GM10266 (cell line): Measurements from ENCODE around the gene PTPRM.

ENCODE experiments used
- DNase-seq: peaks from one replicate; pipeline ENCODE4 v3.0.0; 2012; ENCODE audit errors: extremely low spot score
- TF ChIP-seq, protein P1 (sequence below): IDR thresholded peaks from 2 replicates; pipeline ENCODE4 v1.5.1; 2012; ENCODE audit warnings: mild to moderate bottlenecking, low read depth; ENCODE audit not compliant: control insufficient read depth, insufficient read depth; ENCODE audit errors: missing control alignments

PTPRM gene

DNA sequence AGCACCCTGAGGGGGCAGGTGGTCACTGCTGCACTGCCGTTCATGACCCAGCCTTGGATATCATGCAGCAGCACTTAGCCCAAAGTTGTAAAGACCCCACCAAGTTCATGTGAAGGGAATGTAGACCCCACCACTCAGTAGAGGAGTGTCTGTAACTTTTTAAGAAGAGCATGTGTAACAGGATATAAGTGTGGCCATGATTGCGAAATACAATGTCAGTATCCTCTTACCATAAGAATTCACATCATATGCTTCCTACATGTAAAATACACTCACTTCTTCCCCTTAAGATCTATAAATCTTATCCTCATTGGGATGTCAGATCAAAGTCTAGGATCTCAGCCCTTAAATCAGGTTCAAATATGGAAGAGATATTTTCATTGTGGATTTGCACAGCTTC, 276.9 kb downstream of the PTPRM start:
- TF ChIP-seq, protein P1, sequence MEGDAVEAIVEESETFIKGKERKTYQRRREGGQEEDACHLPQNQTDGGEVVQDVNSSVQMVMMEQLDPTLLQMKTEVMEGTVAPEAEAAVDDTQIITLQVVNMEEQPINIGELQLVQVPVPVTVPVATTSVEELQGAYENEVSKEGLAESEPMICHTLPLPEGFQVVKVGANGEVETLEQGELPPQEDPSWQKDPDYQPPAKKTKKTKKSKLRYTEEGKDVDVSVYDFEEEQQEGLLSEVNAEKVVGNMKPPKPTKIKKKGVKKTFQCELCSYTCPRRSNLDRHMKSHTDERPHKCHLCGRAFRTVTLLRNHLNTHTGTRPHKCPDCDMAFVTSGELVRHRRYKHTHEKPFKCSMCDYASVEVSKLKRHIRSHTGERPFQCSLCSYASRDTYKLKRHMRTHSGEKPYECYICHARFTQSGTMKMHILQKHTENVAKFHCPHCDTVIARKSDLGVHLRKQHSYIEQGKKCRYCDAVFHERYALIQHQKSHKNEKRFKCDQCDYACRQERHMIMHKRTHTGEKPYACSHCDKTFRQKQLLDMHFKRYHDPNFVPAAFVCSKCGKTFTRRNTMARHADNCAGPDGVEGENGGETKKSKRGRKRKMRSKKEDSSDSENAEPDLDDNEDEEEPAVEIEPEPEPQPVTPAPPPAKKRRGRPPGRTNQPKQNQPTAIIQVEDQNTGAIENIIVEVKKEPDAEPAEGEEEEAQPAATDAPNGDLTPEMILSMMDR: no peak
- DNase-seq: no peak

DNA sequence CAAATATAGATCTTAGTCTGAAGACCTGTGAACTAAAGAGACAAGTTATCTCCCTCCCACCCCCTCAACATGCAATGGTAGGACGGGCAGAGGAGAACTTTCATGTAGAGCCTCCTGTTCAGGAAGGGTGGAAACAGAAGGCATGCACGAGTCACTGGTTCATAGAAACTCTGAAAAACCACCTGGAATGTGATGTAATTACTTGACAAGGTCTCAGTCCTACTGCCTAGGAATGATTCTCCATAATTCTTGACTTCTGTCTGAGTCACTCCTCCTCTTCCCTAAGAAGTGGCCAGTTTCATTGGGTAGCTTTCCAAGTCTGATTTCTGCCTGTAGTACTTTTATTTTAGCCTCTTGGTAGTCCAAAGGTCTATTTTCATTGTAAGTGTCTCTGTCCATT, 277.3 kb downstream of the PTPRM start:
- TF ChIP-seq, protein P1: no peak
- no peak for DNase-seq

DNA sequence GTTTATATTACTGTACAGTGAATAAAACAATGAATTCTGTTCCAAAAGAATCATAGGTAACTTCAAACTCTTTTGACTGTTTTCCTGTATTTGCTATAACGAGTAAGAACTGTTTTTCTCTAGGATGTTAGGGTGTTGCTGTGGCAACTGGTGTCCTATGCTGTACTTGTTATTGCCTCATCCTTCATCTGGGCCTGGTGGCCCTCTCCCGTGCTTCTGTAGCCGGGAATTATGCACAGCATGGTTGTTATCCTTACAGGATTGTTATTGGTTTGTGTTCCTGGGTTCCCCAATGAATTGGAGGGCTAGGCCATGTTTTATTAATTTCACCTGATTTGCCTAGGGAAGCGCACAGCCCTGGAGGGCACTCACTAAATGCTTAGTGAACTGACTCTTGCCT, 279.2 kb downstream of the PTPRM start:
- TF ChIP-seq, protein P1: no peak
- DNase-seq: no peak

DNA sequence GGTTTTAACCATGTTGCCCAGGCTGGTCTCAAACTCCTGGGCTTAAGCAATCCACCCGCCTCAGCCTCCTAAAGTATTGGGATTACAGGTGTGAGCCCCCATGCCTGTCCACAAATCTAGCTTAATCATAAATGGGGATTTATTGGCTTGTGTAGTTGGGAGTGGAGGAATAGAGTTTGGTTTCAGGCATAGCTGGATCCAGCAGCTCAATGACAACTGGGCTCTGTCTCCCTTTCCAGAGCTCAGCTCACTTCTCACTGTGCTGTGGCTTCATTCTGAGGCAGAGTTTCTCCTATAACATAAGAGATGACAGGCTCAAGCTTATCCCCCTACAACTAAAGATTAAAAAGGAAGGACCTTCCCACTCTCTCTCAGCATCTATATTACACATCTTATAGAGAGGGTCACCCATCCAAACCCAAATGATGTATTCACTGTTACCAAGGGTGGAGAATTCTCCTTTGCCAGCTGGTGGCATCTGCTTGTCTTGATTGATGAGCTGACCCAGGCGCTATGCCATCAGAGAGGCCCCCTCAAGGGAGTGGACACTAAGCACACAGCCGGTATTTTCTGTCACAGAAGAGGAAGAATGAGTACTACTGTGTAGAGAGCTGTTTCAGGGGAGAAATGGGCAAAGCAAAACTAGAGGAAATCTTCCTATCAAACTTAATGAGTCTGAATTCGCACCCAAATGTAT, 280.4 kb downstream of the PTPRM start:
- TF ChIP-seq, protein P1: no peak
- no peak for DNase-seq

DNA sequence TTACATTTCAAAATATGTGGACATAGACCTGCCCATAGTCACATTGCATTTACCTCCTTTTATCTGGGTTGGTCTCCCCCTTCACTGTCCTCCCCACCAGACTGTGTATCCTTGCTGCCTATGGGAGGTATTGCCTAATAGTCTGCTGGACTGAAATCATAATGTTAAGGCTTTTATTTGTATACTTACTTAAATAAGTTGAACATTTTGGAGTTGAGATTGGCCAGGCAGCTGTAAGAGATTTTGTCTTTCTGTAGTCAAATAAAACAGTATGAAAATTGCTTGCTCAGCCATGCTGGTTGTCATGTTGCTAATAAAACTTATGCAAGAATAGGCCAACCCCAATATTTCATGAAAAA, 280.9 kb downstream of the PTPRM start:
- TF ChIP-seq, protein P1: no peak
- DNase-seq: no peak

DNA sequence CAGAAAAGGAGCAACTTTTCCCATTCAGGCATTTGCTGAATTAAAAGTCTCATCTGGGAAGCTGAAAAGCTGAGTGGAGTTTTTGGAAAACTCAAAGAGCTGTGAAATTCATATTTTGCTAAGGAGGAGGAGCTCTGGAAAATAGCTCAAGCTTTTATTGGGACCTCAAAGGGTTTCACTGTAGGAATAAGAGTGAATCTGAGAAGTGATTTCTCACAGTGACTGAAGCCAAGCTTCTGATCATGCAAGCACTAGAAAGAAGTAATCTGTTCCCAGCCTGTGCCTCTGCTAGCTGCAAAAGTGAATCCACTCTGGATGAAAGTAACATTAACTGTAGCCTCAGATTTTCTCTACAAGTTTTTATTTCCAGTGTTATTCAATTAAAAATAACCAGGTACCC, 283.3 kb downstream of the PTPRM start:
- DNase-seq: no peak
- TF ChIP-seq, protein P1: no peak

DNA sequence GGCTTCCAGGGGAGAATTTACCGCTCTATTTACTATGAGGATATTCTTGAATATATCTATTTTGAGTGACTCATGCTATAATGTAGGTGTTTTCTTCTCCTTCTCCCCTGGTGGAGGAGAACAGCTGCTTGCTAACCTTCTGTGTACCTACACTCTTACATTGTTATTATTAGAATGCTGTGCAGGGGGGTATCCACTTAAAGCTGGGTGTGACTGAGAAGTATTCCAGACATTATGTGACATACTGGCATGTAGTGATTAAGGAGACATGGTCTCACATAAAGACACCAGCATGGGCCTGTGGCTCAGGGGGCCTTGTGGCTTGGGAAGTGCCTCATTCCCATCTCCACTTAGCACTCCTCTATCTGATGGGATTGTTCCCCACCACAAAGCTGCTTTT, 287.9 kb downstream of the PTPRM start:
- DNase-seq: no peak
- TF ChIP-seq, protein P1: no peak
